Gastrocnemius medialis (tissue), 4 donors: Measurements from ENCODE around the gene ENOX1. TPM values are rescaled to one million over a fixed set of nuclear protein-coding genes. Genes with fewer than 3 reads are reported as not detected.
A peak's percentile ranks its signal among the peaks of the same experiment; 100 is the strongest.
"Not testable (repeated sequence)": the region's sequence is repeated elsewhere in the genome, so short reads cannot be mapped to it uniquely, and the experiment has no call there.

ENCODE experiments used
- ATAC-seq, 2 donors: fragments of 150-250 bp; one replicate each; pipeline ENCODE4 v1.9.1; 2016
- DNase-seq, 2 donors: peaks; one replicate each; pipeline ENCODE4 v3.0.0-alpha.2; 2019
- H3K27ac ChIP-seq, 4 donors: fragments of 200-600 bp; sonication (generic); 1 replicate in 1 of 4; 2 replicates in 3 of 4; pipeline ENCODE4 v1.5.1; 2016 to 2018; ENCODE audit warnings: mild to moderate bottlenecking in 2 of 4, moderate library complexity in 1 of 4
- H3K27me3 ChIP-seq, 3 donors: fragments of 200-600 bp; sonication (generic) in 2 of 3; 1 replicate in 1 of 3; 2 replicates in 2 of 3; pipeline versions ENCODE4 v1.5.1 to v1.6.0; 2016 to 2019; ENCODE audit warnings: mild to moderate bottlenecking in 1 of 3, moderate library complexity in 1 of 3
- H3K36me3 ChIP-seq, 2 donors: fragments of 200-600 bp; sonication (generic) in 1 of 2; one replicate each; pipeline ENCODE4 v1.5.1; 2017 to 2018
- H3K4me1 ChIP-seq, 2 donors: fragments of 200-600 bp; sonication (generic) in 1 of 2; one replicate each; pipeline ENCODE4 v1.5.1; 2016 to 2017; ENCODE audit warnings: mild to moderate bottlenecking in 2 of 2
- H3K4me3 ChIP-seq, 4 donors: fragments of 200-600 bp; sonication (generic) in 3 of 4; 1 replicate in 1 of 4; 2 replicates in 3 of 4; pipeline ENCODE4 v1.5.1; 2016 to 2019; ENCODE audit warnings: mild to moderate bottlenecking in 2 of 4
- H3K9me3 ChIP-seq, 3 donors: fragments of 200-600 bp; sonication (generic) in 2 of 3; 1 replicate in 1 of 3; 2 replicates in 2 of 3; pipeline ENCODE4 v1.5.1; 2016 to 2019
- CTCF ChIP-seq, 5 experiments: fragments of 450-650 bp in 3 of 5; fragments of 200-600 bp in 2 of 5; sonication (generic) in 2 of 5; IDR thresholded peaks in 4 of 5; conservative IDR thresholded peaks in 1 of 5; 1 replicate in 4 of 5; 2 replicates in 1 of 5; pipeline ENCODE4 v1.5.1; 2016 to 2019; ENCODE audit warnings: antibody characterized with exemption in 5 of 5, mild to moderate bottlenecking in 3 of 5, moderate library complexity in 3 of 5
- POLR2A ChIP-seq, 2 donors: fragments of 450-650 bp; IDR thresholded peaks; one replicate each; pipeline ENCODE4 v1.6.1; 2017; ENCODE audit warnings: antibody characterized with exemption in 2 of 2, mild to moderate bottlenecking in 2 of 2, moderate library complexity in 2 of 2
- in situ Hi-C, 4 donors: fragments of 200-750 bp; cut with MboI; loops; one replicate each; pipeline versions ENCODE4 v1.15.0 to v1.8.0; 2017; ENCODE audit warnings: low sequenced_read_pairs in 4 of 4
- intact Hi-C: fragments of 100-400 bp; cut with DNase I; formaldehyde crosslinking; loops from one replicate; pipeline ENCODE4 v1.15.1; 2023; ENCODE audit warnings: low total_unique reads
- total RNA-seq, 4 donors: library from RNA; depleted of rRNA; stranded (reverse); fragments of >200 nt; gene quantifications; one replicate each; pipeline versions ENCODE4 v1.1.0 to v1.2.3, GENCODE V29; 2016

Gene ENOX1
- total RNA-seq, 4 donors from 2014 or later: 0.46 to 3.5 (median 1.8) TPM

GRCh38 chr13:43415903-43416391 is 370.8 kb downstream of the ENOX1 start:
- H3K9me3 ChIP-seq, in situ Hi-C loops, intact Hi-C loops, ATAC-seq, H3K4me3 ChIP-seq, DNase-seq, H3K27ac ChIP-seq, H3K27me3 ChIP-seq, H3K36me3 ChIP-seq, H3K4me1 ChIP-seq: not testable (repeated sequence)

GRCh38 chr13:43414111-43414510 is 372.7 kb downstream of the ENOX1 start:
- no peak for ATAC-seq
- TF ChIP-seq CTCF (IDR thresholded peaks at IDR 0.05 in 4 of 5, conservative IDR thresholded peaks at IDR 0.05 in 1 of 5) (no peak), POLR2A (IDR thresholded peaks at IDR 0.05) (no peak)
- Histone ChIP-seq H3K27me3 (no peaks in the 10 kb centered on the region), H3K4me1 (peaks cover 6 to 9% of the 10 kb centered on the region in 2 donors), H3K36me3 (no peaks in the 10 kb centered on the region), H3K27ac (no peak overlapping the region), H3K9me3 (no peaks in the 10 kb centered on the region), H3K4me3 (no peak overlapping the region)
- in situ Hi-C loops: no loop called here
- no peak for DNase-seq
- intact Hi-C loops: no loop called here

- Histone ChIP-seq H3K36me3 (no peaks in the 10 kb centered on the region), H3K4me1 (peaks cover 23 to 26% of the 10 kb centered on the region in 2 donors), H3K27ac (peak overlapping the region; percentile 53 to 90 (median 65)), H3K4me3 (no peak overlapping the region), H3K27me3 (no peaks in the 10 kb centered on the region), H3K9me3 (no peaks in the 10 kb centered on the region)
- intact Hi-C loops: loop anchor here (1.0 kb wide), 2 partner anchors 9 to 20 kb away; no protein-coding TSS in a partner anchor
- TF ChIP-seq POLR2A (IDR thresholded peaks at IDR 0.05) (peak in 1 of 2 donors; percentile 12), CTCF (IDR thresholded peaks at IDR 0.05 in 4 of 5, conservative IDR thresholded peaks at IDR 0.05 in 1 of 5) (no peak)
- peak; percentile 80 to 85 for ATAC-seq
- DNase-seq: peak; percentile 89 to 93
- in situ Hi-C loops: no loop called here
Measured at GRCh38 chr13:43411741-43412140, 375.0 kb downstream of the ENOX1 start.

GRCh38 chr13:43411211-43411610 is 375.6 kb downstream of the ENOX1 start:
- ATAC-seq (no peak), DNase-seq (no peak)
- Histone ChIP-seq H3K4me3 (no peak overlapping the region), H3K36me3 (no peaks in the 10 kb centered on the region), H3K9me3 (no peaks in the 10 kb centered on the region), H3K4me1 (peaks cover 26% of the 10 kb centered on the region in 2 donors), H3K27me3 (no peaks in the 10 kb centered on the region), H3K27ac (peak overlapping the region; percentile 53 to 90 (median 65))
- in situ Hi-C loops (no loop called here), intact Hi-C loops (no loop called here)
- TF ChIP-seq CTCF (IDR thresholded peaks at IDR 0.05 in 4 of 5, conservative IDR thresholded peaks at IDR 0.05 in 1 of 5): no peak
- TF ChIP-seq POLR2A (IDR thresholded peaks at IDR 0.05): no peak

- DNase-seq: no peak
- Histone ChIP-seq H3K27ac (peak overlapping the region; percentile 76 to 90 (median 86)), H3K4me1 (peaks cover 26 to 32% of the 10 kb centered on the region in 2 donors), H3K36me3 (no peaks in the 10 kb centered on the region), H3K27me3 (no peaks in the 10 kb centered on the region), H3K9me3 (no peaks in the 10 kb centered on the region), H3K4me3 (no peak overlapping the region)
- TF ChIP-seq CTCF (IDR thresholded peaks at IDR 0.05 in 4 of 5, conservative IDR thresholded peaks at IDR 0.05 in 1 of 5): no peak
- TF ChIP-seq POLR2A (IDR thresholded peaks at IDR 0.05): no peak
- ATAC-seq: no peak
- in situ Hi-C loops: no loop called here
- intact Hi-C loops: no loop called here
Measured at GRCh38 chr13:43408274-43408673, 378.5 kb downstream of the ENOX1 start.
